GM12801 (cell line): ENCODE results near the gene NAT16.

Experiments
- TF ChIP-seq, protein P1 (sequence below): IDR thresholded peaks from one replicate; pipeline ENCODE4 v1.5.1; 2011; ENCODE audit warnings: control low read depth; ENCODE audit not compliant: insufficient read length; ENCODE audit errors: extremely low read depth

NAT16 gene

DNA sequence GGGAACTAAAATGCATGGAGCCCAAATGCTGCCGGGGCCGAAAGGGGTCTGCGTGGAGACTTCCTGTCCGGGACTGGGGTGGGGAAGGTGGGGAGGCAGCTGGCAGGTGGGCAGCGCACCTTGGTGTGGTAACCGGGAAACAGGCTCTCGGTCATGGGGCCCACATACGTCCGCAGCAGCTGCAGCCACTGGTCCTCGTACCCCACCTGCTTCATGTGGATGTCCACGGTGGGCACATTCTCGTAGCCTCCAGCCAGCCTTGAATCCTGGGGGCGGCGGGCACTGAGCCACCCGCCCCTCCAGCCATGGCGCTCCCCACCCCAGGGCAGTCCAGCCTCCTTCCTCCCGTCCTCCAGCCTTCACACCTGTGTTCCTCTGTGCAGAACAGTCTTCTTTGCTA, 27.4 kb upstream of the NAT16 start:
- TF ChIP-seq, protein P1, sequence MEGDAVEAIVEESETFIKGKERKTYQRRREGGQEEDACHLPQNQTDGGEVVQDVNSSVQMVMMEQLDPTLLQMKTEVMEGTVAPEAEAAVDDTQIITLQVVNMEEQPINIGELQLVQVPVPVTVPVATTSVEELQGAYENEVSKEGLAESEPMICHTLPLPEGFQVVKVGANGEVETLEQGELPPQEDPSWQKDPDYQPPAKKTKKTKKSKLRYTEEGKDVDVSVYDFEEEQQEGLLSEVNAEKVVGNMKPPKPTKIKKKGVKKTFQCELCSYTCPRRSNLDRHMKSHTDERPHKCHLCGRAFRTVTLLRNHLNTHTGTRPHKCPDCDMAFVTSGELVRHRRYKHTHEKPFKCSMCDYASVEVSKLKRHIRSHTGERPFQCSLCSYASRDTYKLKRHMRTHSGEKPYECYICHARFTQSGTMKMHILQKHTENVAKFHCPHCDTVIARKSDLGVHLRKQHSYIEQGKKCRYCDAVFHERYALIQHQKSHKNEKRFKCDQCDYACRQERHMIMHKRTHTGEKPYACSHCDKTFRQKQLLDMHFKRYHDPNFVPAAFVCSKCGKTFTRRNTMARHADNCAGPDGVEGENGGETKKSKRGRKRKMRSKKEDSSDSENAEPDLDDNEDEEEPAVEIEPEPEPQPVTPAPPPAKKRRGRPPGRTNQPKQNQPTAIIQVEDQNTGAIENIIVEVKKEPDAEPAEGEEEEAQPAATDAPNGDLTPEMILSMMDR, result no peak

GRCh38 chr7:101206665-101207042, 26.6 kb upstream of the NAT16 start:
- TF ChIP-seq, protein P1, result no peak

DNA sequence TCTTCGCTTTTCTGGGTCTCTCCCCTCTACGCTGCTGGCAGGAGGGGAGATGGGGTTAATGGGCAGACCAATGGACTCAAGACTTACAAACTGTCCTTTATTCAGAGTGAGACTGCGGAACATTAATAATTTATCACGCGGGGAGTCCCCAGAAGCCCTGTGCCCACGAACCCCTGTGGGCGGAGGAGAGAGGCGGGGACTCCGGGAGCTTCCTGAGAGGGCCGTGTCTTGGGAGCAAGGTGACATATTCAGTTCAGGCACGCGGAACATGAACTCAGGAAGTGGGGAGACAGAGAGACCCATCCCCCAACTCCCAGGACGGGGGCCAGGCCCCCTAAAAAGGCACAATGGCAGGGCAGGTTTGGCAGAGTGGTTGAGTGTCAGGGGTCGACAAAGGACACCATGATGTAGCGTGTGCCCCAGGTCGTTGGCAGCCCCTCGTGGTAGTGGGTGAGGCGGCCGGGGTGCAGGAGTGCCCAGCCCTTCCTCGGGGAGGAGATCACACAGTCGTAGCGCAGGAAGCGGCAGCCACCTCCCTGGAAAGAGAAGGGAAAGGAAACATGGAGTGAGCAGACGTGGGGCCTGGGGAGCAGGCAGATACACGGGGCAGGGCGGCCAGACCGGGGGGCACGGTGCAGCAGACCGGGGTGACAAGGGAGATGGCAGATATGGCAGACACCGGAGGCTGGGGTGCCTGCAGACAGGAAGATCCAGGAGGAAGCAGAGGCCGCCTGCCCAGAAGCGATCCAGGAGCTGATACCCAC, 26.0 kb upstream of the NAT16 start:
- TF ChIP-seq, protein P1, result no peak

- TF ChIP-seq, protein P1, result no peak
Observed at GRCh38 chr7:101202603-101202918, 22.5 kb upstream of the NAT16 start.

DNA sequence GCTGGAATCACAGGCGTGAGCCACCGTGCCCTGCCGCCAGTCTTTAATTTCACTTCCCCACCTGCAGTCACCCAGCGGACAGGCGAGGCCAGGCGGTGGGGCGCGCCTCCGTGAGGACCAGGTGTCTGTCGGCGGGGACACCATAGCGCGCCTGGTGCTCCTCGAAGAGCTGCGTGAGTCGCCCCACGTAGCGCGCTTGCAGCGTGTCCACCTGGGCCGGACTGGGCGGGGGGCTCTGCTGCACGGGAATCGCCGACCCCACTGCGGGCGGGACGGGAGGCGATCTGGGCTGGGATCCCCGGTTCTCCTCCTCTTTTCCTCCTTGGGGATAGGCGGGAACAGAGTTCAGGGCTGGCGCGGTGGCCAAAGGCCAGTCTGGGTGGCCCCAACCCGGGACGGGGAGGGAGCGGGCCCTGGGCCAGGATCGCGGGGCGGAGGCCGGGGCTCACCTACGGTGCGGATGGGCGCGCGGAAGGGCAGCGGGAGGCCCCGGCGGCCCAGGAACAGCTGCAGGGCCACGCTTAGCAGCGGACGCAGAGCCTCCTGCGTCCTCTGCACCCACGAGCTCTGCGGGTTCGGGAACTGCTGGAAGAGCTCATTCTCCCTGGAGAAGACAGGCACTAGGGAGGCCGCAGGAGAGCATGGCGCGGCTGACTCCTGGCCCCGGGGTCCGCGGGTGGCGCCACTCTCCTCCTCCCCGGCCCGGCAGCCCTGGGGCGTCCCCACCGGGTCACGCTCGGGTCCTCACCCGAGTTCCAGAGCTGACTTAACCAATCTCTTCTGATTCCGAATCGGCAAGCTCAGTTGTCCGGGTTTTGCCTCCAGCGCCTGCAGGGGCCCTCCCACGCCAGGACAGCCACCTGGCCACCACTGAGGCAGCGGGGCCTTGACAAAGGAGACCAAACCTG, 21.9 kb upstream of the NAT16 start:
- TF ChIP-seq, protein P1, result no peak

- TF ChIP-seq, protein P1, result no peak
Observed at GRCh38 chr7:101200862-101201599, 20.9 kb upstream of the NAT16 start, which contains the start of gene MOGAT3. Gene MOGAT3, minus strand, starts transcription at chr7:101201036. Its CDS starts 182 bp downstream, at chr7:101200854.

- TF ChIP-seq, protein P1, result no peak
Observed at GRCh38 chr7:101200504-101200861, 20.4 kb upstream of the NAT16 start.
